NCI-H2227 (cell line): ENCODE results near the gene LPAR3.
"Not testable (repeated sequence)": the region's sequence is repeated elsewhere in the genome, so short reads cannot be mapped to it uniquely, and the experiment has no call there.

Source experiments
- DNase-seq: peaks from one replicate; lab custom pipeline; 2025; ENCODE audit not compliant: unreplicated experiment; lab: John Stamatoyannopoulos, UW

The LPAR3 gene, protein sequence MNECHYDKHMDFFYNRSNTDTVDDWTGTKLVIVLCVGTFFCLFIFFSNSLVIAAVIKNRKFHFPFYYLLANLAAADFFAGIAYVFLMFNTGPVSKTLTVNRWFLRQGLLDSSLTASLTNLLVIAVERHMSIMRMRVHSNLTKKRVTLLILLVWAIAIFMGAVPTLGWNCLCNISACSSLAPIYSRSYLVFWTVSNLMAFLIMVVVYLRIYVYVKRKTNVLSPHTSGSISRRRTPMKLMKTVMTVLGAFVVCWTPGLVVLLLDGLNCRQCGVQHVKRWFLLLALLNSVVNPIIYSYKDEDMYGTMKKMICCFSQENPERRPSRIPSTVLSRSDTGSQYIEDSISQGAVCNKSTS

GRCh38 chr1:84892705-84893618 is at the start of gene LPAR3:
Gene LPAR3, minus strand, starts transcription at chr1:84893206. Its CDS starts 27,086 bp downstream, at chr1:84866120.
- DNase-seq, result peak; percentile 17

- no peak for DNase-seq
Measured at GRCh38 chr1:84941843-84942242, 48.8 kb upstream of the LPAR3 start.

DNA sequence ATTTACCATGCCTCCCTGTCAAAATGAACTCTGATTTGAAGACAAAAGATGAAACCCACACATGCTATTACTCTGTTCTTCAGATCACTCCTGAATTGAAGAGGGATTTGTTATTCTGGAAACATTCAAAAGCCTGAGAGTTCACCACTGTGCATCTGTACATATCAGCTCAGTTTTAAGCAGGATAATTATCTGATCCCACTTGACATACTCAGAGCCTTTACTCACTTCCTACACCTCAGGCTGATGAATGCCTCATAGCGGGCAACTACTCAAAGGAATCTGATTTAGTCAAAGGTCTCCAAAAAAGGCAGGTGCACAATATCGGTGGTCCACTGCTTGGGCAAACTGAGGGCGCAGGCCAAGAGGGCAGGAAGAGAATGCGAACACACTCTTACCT is 47.5 kb upstream of the LPAR3 start:
- no peak for DNase-seq

GRCh38 chr1:84939761-84940160 is 46.8 kb upstream of the LPAR3 start:
- DNase-seq, result no peak

DNA sequence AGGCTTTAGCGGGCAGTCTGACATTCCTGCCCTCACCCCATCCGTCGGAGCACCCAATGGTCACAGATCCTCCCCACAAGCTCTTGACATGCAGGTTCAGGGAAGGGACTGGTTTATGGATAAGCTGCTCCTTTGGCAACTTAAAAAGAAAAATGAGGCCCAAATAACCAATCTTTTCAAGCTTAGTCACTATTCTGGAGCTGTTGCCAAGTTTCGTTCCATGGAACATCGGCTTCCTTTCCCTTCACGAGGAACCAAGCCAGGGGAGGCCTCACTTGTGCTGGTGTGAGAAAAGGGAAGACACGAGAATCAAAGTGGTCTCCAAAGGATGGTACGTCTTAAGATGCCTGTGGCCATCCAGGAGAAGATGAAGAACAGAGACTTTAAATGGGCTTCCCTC is 46.1 kb upstream of the LPAR3 start:
- no peak for DNase-seq

GRCh38 chr1:84936116-84936810 is 43.3 kb upstream of the LPAR3 start:
- DNase-seq, result peak; percentile 80

- no peak for DNase-seq
Measured at GRCh38 chr1:84933011-84933611, 40.1 kb upstream of the LPAR3 start.

GRCh38 chr1:84930831-84931230 is 37.8 kb upstream of the LPAR3 start:
- DNase-seq, result no peak

- DNase-seq, result no peak
Measured at GRCh38 chr1:84930329-84930728, 37.3 kb upstream of the LPAR3 start.

DNA sequence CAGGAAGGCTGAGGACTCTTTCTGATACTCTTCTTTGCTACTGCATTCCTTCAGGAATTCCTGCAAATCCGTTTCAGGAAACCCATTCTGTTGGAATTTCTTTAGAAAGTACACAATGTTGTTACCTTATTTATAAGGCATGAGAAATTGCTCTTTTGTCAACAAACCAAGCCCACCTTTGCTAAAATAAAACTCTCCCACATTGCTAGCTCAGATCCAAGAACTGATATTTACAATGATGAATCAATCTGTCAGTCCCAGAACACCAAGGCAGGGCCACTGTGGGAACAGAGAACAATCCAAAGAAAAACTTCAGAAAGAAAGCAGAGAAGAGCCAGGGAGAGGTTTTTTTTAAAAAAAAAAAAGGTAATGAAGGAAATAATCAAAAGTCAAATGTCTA is 36.6 kb upstream of the LPAR3 start:
- DNase-seq, result no peak

DNA sequence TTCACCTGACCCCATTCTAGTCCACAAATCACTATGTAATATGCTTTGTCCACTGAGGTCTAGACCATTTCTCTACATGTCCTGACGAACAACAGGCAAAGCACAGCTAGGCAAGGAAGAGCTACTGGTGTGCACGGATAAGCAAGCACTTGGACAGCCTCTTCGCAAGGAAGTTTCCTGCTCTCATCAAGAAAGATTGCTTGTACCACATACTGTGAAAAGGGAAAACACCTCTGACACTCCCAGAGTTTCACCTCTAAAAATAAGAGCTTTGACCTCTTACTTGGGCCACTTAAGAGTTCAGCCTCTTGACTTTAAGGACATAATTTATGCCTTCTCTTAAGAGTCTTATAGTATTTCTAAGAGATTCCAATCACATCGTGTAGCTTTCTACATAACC is 36.0 kb upstream of the LPAR3 start:
- DNase-seq, result no peak

DNA sequence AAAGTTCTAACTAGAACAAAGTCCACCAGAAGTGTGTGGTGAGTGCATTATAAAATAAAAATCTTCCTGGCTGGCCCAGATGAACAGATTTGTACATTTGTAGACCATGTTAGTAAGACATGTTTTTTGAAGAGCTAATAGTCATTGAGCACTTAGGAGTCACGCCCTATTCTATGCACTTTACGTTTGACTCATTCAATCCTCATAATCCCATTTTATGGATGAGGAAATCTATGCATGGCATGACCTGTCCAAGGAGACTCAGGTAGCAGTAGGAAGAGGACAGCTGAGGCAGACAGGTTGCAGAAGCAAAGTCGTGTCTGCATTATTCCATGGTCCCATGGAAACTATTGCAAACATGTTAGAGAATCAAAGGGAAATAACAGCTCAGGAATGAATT is 30.3 kb upstream of the LPAR3 start:
- no peak for DNase-seq

DNA sequence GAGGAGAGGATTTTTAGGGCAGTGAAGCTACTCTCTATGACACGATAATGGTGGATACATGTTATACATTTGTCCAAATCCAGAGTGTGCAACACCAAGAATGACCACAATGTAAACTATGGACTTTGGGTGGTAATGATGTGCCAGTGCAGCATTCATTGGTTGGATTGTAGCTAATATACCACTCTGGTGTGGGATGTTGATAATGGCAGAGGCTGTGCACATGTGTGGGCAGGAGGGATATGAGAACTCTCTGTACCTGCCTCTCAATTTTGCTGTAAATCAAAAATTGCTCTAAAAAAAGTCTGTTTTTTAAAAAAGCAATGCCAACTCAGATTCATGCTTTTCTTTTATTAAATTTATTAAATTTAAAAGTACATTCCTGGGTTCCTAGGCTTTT is 27.2 kb upstream of the LPAR3 start:
- no peak for DNase-seq

DNA sequence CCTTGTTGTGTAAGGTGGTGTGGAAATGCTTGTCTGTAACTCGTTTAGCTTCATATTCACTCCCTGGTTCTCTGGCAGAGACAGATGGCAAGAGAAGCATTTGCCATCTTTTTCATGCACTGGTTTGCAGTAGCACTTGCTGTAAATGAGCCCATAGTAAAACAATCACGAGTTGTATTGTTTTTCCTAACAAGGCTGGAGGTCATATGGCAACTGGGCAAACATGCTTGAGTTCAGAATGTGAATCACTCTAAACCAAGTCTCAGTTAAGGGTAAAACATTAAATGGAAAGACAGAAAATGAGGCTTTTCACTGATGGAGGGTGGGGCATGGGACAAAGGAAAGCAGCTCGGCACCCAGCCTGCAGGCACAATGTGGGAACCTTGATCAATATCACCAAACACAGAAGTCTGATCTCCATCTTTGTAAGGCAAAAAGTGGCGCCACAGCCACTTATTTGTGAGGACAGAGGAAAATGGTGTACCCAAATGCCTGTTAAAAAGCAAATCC is 26.5 kb upstream of the LPAR3 start:
- DNase-seq, result no peak

DNA sequence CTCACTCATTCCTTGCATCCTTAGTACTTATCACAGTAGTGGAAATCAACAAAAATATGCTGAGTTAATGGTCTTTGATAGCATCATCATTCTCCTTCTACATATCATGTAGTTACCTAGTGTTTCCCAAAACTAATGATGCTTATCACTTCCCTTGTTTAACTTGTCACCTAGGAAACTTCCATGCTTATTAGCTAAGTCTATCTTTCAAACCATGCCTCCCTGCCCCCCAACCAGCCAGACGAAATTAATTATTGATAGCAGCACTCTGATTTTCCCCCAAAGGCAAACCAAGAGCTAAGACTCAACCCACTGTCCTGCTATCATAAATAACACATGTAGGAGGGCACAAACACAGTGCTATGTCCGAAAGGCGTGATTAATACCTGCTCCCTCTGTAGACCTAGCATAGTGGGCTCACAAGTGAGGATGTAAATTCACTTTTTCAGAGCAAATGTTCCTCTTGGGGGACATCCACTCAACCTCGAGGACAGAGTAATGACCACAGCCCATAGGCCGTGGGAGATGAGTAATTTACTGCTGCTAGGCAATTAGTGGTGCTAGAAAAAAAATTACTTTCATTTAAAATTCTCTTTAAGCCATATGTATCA is 25.8 kb upstream of the LPAR3 start:
- DNase-seq, result no peak

DNA sequence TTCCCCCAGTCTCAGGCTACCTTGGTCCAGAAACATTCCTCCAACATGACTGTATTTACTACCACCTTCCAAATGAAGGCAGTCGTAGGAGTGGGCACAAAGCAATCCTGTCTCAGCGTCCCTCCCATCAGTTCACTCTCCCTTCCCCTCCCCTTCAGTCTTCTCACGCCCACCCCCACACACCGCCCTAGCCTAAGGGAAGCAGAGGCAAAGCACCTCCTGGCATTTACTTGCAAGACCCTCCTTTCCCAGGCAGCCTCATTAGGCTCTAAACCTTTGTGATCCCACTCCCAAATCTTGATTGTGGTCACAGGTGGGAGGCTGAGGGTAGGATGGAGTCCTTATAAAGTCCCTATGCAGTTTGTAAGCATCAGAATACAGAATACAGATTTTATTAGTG is 23.9 kb upstream of the LPAR3 start:
- no peak for DNase-seq

DNA sequence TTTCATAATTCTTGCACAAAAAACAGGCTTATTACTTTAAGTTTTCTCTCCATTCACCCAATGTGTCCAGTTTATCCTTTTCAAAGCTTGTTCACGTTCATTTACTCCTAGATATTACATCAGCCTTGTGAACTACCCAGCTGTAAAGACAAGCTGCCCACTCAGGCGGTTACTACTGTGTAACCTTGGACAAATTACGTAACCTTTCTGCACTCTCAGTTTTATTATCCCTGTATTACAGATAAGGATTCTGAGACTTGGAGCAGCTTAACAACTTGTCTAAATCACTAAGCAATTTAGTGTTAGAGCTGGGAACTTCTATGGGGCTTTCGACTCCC is 20.5 kb upstream of the LPAR3 start:
- DNase-seq, result no peak

- DNase-seq, result no peak
Measured at GRCh38 chr1:84912726-84913554, 19.9 kb upstream of the LPAR3 start.

DNA sequence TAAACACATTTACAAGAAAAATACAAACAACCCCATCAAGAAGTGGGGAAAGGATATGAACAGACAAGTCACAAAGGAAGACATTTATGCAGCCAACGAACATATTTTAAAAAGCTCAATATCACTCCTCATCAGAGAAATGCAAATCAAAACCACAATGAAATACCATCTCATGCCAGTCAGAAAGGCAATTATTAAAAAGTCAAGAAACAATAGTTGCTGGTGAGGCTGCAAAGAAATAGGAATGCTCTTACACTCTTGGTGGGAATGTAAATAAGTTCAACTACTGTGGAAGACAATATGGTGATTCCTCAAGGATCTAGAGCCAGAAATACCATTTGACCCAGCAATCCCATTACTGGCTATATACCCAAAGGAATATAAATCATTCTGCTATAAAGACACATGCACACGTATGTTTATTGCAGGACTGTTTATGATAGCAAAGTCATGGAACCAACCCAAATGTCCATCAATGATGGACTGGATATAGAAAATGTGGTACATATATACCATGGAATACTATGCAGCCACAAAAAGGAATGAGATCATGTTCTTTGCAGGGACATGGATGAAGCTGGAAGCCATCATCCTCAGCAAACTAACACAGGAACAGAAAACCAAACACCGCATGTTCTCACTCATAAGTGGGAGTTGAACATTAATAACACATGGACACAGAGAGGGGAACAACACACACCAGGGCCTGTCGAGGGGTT is 15.9 kb upstream of the LPAR3 start:
- DNase-seq, result not testable (repeated sequence)
